NCI-H460 (cell line): ENCODE results near the gene XCR1. TPM values are rescaled to one million over a fixed set of nuclear protein-coding genes. Genes with fewer than 3 reads are reported as not detected.

Experiments used
- DNase-seq: peaks from one replicate; pipeline ENCODE4 v3.0.0-alpha.2; 2016; ENCODE audit warnings: low read depth; ENCODE audit errors: extremely low read depth
- total RNA-seq: library from RNA; depleted of rRNA; stranded (reverse); fragments of >200 nt; shearing (Covaris generic); gene quantifications from 2 replicates; pipeline ENCODE4 v1.2.3, GENCODE V29; 2014

The XCR1 gene
- total RNA-seq, 1 experiment from 2014 or later: not detected

DNA sequence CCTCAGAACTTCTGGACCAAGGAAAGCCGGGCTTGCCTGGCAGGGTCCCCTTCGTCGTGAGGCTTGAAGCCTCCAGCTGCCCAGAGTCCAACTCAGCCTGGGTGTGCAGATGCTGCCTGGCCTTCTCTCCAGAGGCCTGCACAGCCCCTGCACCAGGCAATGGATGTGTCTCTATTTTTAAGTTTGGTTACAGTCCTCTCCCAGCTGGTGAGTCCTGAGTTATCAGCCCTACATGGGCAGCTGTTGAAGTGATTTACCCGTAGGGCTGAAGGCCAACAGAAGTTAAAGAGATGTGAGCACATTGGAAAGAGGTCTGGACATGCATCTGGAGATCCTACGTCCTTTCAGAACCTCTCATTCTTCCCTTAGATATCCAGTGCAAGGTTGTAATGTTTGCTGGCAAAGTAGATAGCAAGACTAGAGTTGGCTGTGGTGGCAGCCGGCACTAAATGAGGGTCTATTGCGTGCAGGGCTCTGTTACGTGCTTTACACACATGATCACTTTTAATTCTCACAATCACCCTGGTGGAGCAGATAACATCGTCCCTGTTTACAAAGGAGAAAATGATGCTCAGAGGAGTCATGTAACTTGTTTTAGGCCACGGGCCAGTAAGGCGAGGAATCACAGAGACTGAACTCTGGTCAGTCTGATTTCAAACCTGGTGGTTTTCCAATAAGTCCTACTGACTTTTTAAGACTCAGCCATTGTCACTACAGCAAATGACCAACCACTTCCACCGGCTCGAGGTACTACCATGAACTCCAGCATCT, 41.6 kb downstream of the XCR1 start:
- no peak for DNase-seq

- no peak for DNase-seq
Observed at GRCh38 chr3:45984331-45985312, 42.7 kb downstream of the XCR1 start.

DNA sequence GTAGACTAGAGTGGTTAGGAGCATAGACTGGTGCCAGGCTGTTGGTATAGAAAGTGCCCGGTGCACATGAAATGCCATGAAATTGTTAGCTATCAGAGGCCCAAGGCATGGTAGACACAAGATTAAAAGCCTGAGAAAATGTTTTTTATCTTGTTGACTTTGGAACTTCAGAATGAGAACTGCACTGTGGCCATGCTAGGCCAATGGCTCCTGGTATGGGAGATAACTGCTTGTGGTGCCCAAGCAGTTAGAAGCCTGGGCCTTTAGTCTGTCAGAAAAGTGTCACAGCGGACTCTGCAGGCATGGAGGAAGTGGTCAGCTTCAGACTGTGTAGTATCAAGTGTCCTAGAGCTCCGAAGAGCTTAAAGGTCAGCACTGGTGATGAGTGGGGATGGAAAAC, 43.5 kb downstream of the XCR1 start:
- no peak for DNase-seq

GRCh38 chr3:45981346-45982074, 45.8 kb downstream of the XCR1 start:
- DNase-seq: no peak

GRCh38 chr3:45980819-45981218, 46.5 kb downstream of the XCR1 start:
- no peak for DNase-seq

DNA sequence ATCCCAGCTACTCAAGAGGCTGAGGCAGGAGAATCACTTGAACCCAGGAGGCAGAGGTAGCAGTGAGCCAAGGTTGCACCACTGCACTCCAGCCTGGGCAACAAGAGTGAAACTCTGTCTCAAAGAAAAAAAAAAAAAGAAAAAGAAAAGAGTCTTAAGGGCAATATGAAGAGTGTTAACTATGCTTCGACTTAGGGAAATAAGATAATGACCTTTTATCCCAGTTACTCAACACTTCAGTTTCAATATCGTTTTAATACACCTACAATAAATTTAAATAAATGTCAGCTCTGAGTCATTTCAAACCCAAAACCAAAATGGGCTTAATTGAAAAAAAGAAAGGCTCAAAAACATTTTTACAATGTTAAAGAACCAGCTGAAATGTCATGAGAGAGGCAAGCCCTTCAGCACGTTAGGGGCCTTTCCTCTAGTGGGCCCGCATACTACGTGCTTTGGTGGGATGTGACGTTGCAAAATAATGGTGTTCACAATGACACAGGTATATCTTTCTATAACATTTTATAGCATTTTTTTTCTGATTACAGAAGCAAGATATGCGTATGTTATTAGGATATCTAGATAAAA, 47.0 kb downstream of the XCR1 start:
- no peak for DNase-seq

- DNase-seq: no peak
Observed at GRCh38 chr3:45979378-45979777, 47.9 kb downstream of the XCR1 start.

- DNase-seq: no peak
Observed at GRCh38 chr3:45978006-45978761, 49.1 kb downstream of the XCR1 start.

- DNase-seq: no peak
Observed at GRCh38 chr3:45976191-45977091, 50.8 kb downstream of the XCR1 start.

DNA sequence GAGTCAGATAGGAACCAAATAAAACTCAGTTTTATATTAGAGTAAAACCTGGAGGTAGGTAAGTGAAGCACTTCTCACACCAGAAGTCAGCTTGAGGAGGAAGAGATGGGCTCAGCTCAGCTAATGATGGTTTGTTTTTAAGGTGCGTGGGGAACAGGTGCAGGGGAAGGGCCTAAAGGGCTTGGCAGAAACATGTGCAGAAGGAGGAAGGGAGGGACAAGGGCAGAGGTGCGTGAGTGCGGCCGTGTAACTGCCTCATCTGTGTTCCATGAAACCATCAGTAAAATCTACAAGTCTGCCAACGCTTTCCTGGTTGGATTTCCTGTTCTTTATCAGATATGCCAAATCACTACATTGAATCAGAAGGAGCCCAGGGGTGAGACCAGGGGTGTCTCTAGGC, 51.6 kb downstream of the XCR1 start:
- no peak for DNase-seq

DNA sequence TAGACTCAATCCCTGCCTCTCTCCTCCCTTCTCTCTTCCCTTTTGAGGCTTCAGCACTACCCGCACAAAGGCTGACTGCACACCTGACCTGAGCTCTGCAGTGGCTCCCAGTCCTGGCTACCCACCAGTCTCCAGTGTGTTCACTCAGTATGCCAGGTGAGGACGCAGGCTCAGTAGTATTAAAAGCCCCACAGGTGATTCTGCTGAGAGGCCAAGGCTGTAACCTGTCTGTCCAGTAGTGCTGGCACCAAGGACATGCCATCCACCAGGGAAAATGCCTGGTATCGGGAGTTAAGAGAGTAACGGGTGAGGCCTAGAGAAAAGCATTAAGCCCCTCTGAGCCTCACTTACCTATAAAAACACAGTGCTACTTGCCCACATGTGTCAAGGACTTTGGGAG, 52.6 kb downstream of the XCR1 start:
- no peak for DNase-seq

DNA sequence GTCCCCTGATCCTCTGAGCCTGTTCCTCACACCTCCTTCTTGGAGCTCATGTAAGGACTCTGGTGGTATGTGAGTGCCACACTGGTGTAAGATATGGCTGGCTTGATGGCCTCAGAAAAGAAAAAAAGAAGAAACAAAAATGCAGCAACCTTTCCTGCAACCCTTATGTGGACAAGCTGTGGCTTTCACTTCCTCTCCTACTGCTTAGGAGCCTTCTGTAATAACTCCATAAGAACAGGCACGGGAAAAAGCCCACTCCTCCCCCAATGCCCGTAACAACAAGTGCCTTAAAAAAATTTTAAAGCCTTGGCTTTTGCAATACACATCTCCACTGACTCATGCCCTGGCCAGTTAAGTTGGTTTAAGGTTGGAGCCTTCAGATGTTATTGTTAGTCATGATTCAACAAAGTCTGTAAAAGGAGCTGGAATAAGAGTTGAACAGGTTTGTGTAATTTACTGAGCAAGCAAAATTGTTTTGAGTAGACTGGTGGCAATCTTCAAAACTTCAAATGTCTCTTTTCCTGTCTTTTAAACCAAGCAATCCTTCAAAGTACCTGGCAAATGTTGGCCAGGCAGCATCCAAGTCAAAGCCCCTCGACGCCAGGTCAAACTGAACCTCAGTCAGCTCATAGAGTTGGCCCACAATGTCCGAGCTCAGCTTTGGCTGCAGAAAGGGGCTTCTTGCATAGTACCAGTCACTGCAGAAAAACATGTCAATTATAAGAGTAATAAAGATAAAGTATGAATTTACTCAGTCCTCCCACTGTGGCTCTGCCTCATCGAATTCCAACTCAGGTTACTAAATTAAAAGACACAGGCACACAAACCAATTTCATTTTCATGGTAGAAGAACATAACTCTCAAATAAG, 54.5 kb downstream of the XCR1 start:
- DNase-seq: no peak

GRCh38 chr3:45969953-45970352, 57.3 kb downstream of the XCR1 start:
- no peak for DNase-seq

DNA sequence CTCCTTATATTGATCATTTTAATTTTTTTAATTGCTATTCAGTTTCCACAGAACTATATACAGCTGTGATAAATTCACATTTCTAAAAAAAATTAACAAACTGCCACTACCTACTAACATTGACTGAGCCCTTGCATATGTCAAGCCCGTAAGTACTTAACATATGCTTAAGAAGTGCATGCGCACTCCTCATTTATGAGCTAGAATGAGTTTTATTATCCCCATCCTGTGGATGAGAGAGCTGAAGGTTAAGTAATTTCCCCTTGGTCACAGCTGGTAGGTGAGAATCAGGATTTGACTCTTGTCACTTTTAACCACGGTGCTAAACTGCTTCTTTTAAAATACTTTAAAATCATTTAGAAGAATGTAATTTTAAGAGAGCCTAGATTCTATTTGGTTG, 58.2 kb downstream of the XCR1 start:
- no peak for DNase-seq

GRCh38 chr3:45968706-45969105, 58.6 kb downstream of the XCR1 start:
- DNase-seq: no peak

GRCh38 chr3:45968149-45968548, 59.1 kb downstream of the XCR1 start:
- DNase-seq: no peak

- DNase-seq: no peak
Observed at GRCh38 chr3:45967724-45968123, 59.6 kb downstream of the XCR1 start.
